ENCODE data around the gene CYB5A. TPM values are rescaled to one million over a fixed set of nuclear protein-coding genes. Genes with fewer than 3 reads are reported as not detected.

Gene CYB5A
- total RNA-seq, 1 donor from 2014 or later = 53.2 TPM

GRCh38 chr18:74215863-74216262 is 75.9 kb downstream of the CYB5A start:
- no peak for DNase-seq (ENCODE audit: low read depth)
- H3K36me3 ChIP-seq (ENCODE audit: control insufficient read depth, insufficient read depth, low read length) = no peaks in the 10 kb centered on the region
- TF ChIP-seq CTCF (IDR thresholded peaks at IDR 0.05; ENCODE audit: insufficient read depth, low read length, severe bottlenecking) = no peak
- no peak for FAIRE-seq
- H3K27me3 ChIP-seq (ENCODE audit: control insufficient read depth, insufficient read depth, low read length) = no peaks in the 10 kb centered on the region
- no peak overlapping the region for H3K4me3 ChIP-seq (ENCODE audit: low read depth, low read length)

- TF ChIP-seq CTCF (IDR thresholded peaks at IDR 0.05; ENCODE audit: insufficient read depth, low read length, severe bottlenecking) = no peak
- DNase-seq (ENCODE audit: low read depth) = peak; percentile 52
- no peak overlapping the region for H3K4me3 ChIP-seq (ENCODE audit: low read depth, low read length)
- FAIRE-seq = no peak
- H3K36me3 ChIP-seq (ENCODE audit: control insufficient read depth, insufficient read depth, low read length) = no peaks in the 10 kb centered on the region
- no peaks in the 10 kb centered on the region for H3K27me3 ChIP-seq (ENCODE audit: control insufficient read depth, insufficient read depth, low read length)
These were observed 78.3 kb downstream of the CYB5A start for GRCh38 chr18:74213429-74213828.

- no peak overlapping the region for H3K4me3 ChIP-seq (ENCODE audit: low read depth, low read length)
- no peaks in the 10 kb centered on the region for H3K36me3 ChIP-seq (ENCODE audit: control insufficient read depth, insufficient read depth, low read length)
- no peak for TF ChIP-seq CTCF (IDR thresholded peaks at IDR 0.05; ENCODE audit: insufficient read depth, low read length, severe bottlenecking)
- peaks cover 1% of the 10 kb centered on the region for H3K27me3 ChIP-seq (ENCODE audit: control insufficient read depth, insufficient read depth, low read length)
- no peak for FAIRE-seq
- DNase-seq (ENCODE audit: low read depth) = no peak
These were observed 87.1 kb downstream of the CYB5A start for GRCh38 chr18:74204526-74205152.

- FAIRE-seq (peak; percentile 55), DNase-seq (ENCODE audit: low read depth) (no peak)
- Histone ChIP-seq H3K36me3 (ENCODE audit: control insufficient read depth, insufficient read depth, low read length) (no peaks in the 10 kb centered on the region), H3K4me3 (ENCODE audit: low read depth, low read length) (no peak overlapping the region), H3K27me3 (ENCODE audit: control insufficient read depth, insufficient read depth, low read length) (peaks cover 1% of the 10 kb centered on the region)
- TF ChIP-seq CTCF (IDR thresholded peaks at IDR 0.05; ENCODE audit: insufficient read depth, low read length, severe bottlenecking) = no peak
These were observed 88.0 kb downstream of the CYB5A start for GRCh38 chr18:74203811-74204210.

Other genes starting within 250 kb of the CYB5A start
- gene FBXO15, start 144.1 kb downstream of the CYB5A start, total RNA-seq = 0.13 TPM in 1 of 2 replicates, not detected in the other
- gene TIMM21, start 143.4 kb downstream of the CYB5A start, total RNA-seq = 25.0 and 28.0 TPM in 2 replicates
- gene C18orf63, start 23.9 kb upstream of the CYB5A start, total RNA-seq = not detected in 2 replicates
- not detected in 2 replicates for gene DIPK1C, start 165.3 kb upstream of the CYB5A start, total RNA-seq
- gene CNDP2, start 204.4 kb upstream of the CYB5A start, total RNA-seq = 59.5 and 67.4 TPM in 2 replicates
- gene CNDP1, start 242.5 kb upstream of the CYB5A start, total RNA-seq = not detected in 2 replicates